ENCODE results near the gene CD96. TPM values are rescaled to one million over a fixed set of nuclear protein-coding genes. Genes with fewer than 3 reads are reported as not detected.

The CD96 gene
- polyA plus RNA-seq, 1 donor from 2014 or later: not detected

GRCh38 chr3:111700054-111700453 lies 158.1 kb downstream of the CD96 start:
- Histone ChIP-seq H4K20me1 (ENCODE audit: insufficient read depth) (no peaks in the 10 kb centered on the region), H3K36me3 (ENCODE audit: insufficient read depth, low read length) (no peaks in the 10 kb centered on the region), H3K4me3 (ENCODE audit: low read length) (no peak overlapping the region), H3K9me3 (ENCODE audit: low read length) (no peaks in the 10 kb centered on the region), H3K27ac (ENCODE audit: low read length) (no peak overlapping the region), H3K9me2 (ENCODE audit: insufficient read depth, low read length) (no peaks in the 10 kb centered on the region), H3K9ac (ENCODE audit: low read length) (no peak overlapping the region), H3F3A (ENCODE audit: insufficient read depth, low read length, poor library complexity, severe bottlenecking) (no peaks in the 10 kb centered on the region), H3K27me3 (ENCODE audit: insufficient read depth, low read depth, low read length) (no peaks in the 10 kb centered on the region), H3K79me2 (replicated peaks; ENCODE audit: insufficient read depth, low read length) (no peaks in the 10 kb centered on the region), H2AFZ (ENCODE audit: low read depth, low read length) (no peak overlapping the region), H3K4me2 (ENCODE audit: low read length) (no peak overlapping the region)
- TF ChIP-seq EP300 (conservative IDR thresholded peaks at IDR 0.05; ENCODE audit: poor library complexity, severe bottlenecking) (no peak), RAD21 (conservative IDR thresholded peaks at IDR 0.05) (no peak), TAF1 (IDR thresholded peaks at IDR 0.05; ENCODE audit: low read depth) (no peak), SMC3 (conservative IDR thresholded peaks at IDR 0.05; ENCODE audit: poor library complexity) (no peak), REST (IDR thresholded peaks at IDR 0.05; ENCODE audit: borderline replicate concordance) (no peak), EZH2 (IDR thresholded peaks at IDR 0.05; ENCODE audit: borderline replicate concordance, insufficient read depth, low read length, poor library complexity, severe bottlenecking) (no peak), MXI1 (conservative IDR thresholded peaks at IDR 0.05; ENCODE audit: poor library complexity, severe bottlenecking) (no peak), POLR2AphosphoS5 (IDR thresholded peaks at IDR 0.05) (no peak)
- TF ChIP-seq, protein P1, sequence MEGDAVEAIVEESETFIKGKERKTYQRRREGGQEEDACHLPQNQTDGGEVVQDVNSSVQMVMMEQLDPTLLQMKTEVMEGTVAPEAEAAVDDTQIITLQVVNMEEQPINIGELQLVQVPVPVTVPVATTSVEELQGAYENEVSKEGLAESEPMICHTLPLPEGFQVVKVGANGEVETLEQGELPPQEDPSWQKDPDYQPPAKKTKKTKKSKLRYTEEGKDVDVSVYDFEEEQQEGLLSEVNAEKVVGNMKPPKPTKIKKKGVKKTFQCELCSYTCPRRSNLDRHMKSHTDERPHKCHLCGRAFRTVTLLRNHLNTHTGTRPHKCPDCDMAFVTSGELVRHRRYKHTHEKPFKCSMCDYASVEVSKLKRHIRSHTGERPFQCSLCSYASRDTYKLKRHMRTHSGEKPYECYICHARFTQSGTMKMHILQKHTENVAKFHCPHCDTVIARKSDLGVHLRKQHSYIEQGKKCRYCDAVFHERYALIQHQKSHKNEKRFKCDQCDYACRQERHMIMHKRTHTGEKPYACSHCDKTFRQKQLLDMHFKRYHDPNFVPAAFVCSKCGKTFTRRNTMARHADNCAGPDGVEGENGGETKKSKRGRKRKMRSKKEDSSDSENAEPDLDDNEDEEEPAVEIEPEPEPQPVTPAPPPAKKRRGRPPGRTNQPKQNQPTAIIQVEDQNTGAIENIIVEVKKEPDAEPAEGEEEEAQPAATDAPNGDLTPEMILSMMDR (IDR thresholded peaks at IDR 0.05; ENCODE audit: poor library complexity, severe bottlenecking): no peak

DNA sequence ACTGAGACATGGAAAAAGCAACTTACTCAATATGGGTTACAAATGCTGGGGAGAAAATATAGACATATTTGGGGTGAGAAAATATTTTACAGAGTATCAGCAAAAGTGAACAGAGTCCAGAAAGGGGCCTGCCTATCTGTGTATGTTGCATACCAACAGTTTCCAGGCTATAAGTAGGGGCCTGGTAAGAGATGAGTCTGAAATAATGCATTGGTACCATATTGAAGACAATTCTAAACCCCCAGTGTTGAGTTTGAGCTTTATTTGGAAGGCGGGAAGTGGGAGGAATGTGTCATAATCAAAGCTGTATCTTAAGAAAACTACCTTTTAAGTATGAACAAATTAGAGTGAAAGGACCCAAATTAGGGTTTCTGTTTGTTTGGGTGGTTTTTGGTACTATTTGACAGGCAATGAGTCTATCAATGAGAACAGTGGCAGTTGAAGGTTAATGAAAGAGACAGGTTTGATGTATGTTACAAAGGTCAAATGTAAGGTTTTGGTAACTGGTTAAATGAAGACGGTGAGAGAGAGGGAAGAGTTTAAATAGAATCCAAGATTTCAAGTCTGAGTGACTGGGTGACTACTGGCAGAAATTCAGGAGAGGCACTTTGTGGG lies 159.4 kb downstream of the CD96 start:
- Histone ChIP-seq H3K27me3 (ENCODE audit: insufficient read depth, low read depth, low read length) (no peaks in the 10 kb centered on the region), H3K9me3 (ENCODE audit: low read length) (no peaks in the 10 kb centered on the region), H3K36me3 (ENCODE audit: insufficient read depth, low read length) (no peaks in the 10 kb centered on the region), H3K4me2 (ENCODE audit: low read length) (no peak overlapping the region), H3F3A (ENCODE audit: insufficient read depth, low read length, poor library complexity, severe bottlenecking) (no peaks in the 10 kb centered on the region), H3K9me2 (ENCODE audit: insufficient read depth, low read length) (no peaks in the 10 kb centered on the region), H3K4me3 (ENCODE audit: low read length) (no peak overlapping the region), H2AFZ (ENCODE audit: low read depth, low read length) (no peak overlapping the region), H3K27ac (ENCODE audit: low read length) (no peak overlapping the region), H3K79me2 (replicated peaks; ENCODE audit: insufficient read depth, low read length) (no peaks in the 10 kb centered on the region), H3K9ac (ENCODE audit: low read length) (no peak overlapping the region), H4K20me1 (ENCODE audit: insufficient read depth) (no peaks in the 10 kb centered on the region)
- TF ChIP-seq REST (IDR thresholded peaks at IDR 0.05; ENCODE audit: borderline replicate concordance) (no peak), TAF1 (IDR thresholded peaks at IDR 0.05; ENCODE audit: low read depth) (no peak), POLR2AphosphoS5 (IDR thresholded peaks at IDR 0.05) (no peak), EP300 (conservative IDR thresholded peaks at IDR 0.05; ENCODE audit: poor library complexity, severe bottlenecking) (no peak), RAD21 (conservative IDR thresholded peaks at IDR 0.05) (no peak), MXI1 (conservative IDR thresholded peaks at IDR 0.05; ENCODE audit: poor library complexity, severe bottlenecking) (no peak)
- TF ChIP-seq, protein P1 (IDR thresholded peaks at IDR 0.05; ENCODE audit: poor library complexity, severe bottlenecking): no peak
